GM18519 (cell line): ENCODE data around the gene PCDHGA10.
"Not testable (repeated sequence)": the region's sequence is repeated elsewhere in the genome, so short reads cannot be mapped to it uniquely, and the experiment has no call there.

Source experiments
- ATAC-seq: cut with Tn5 transposase; IDR thresholded peaks from one replicate; pipeline ENCODE4 v1.9.1; 2021; ENCODE audit warnings: mild to moderate bottlenecking, moderate library complexity; ENCODE audit not compliant: unreplicated experiment, low FRiP score

The PCDHGA10 gene

DNA sequence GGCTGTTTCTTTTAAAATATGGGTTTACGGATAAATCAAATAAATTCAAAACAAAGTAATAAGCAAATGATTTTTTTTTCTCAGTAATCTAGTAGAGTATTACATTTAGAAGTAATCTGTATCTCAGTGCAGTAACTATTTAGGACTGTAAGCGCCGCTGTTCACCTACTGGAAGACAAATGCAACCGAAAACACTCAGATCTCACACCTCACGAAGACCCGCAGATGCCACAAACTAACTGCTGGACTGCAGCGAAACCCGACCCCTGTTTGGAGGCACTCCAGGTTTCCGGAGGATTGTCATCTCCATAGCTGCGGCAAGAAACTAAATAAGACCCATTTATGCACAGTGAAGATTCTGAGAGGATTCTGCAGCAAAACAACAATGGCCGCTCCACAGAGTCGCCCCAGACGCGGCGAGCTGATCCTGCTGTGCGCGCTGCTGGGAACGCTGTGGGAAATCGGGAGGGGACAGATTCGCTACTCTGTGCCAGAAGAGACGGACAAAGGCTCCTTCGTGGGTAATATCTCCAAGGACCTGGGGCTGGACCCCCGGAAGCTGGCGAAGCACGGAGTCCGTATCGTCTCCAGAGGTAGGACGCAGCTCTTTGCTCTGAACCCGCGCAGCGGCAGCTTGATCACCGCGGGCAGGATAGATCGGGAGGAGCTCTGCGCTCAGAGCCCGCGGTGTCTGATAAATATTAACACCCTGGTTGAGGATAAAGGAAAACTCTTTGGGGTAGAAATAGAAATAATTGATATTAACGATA, 20.2 kb upstream of the PCDHGA10 start, which contains the start of gene PCDHGA8:
Gene PCDHGA8 (plus strand): TSS at position 205 of the 770 bp plus-strand sequence. CDS start 181 bp downstream, at position 386.
- ATAC-seq: no peak

- ATAC-seq: no peak
Measured at GRCh38 chr5:141393267-141393666, 19.5 kb upstream of the PCDHGA10 start.

DNA sequence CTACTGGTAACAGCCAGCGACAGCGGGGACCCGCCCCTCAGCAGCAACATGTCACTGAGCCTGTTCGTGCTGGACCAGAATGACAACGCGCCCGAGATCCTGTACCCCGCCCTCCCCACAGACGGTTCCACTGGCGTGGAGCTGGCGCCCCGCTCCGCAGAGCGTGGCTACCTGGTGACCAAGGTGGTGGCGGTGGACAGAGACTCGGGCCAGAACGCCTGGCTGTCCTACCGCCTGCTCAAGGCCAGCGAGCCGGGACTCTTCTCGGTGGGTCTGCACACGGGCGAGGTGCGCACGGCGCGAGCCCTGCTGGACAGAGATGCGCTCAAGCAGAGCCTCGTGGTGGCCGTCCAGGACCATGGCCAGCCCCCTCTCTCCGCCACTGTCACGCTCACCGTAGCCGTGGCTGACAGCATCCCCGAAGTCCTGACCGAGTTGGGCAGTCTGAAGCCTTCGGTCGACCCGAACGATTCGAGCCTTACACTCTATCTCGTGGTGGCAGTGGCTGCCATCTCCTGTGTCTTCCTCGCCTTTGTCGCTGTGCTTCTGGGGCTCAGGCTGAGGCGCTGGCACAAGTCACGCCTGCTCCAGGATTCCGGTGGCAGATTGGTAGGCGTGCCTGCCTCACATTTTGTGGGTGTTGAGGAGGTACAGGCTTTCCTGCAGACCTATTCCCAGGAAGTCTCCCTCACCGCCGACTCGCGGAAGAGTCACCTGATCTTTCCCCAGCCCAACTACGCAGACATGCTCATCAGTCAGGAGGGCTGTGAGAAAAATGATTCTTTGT, 18.2 kb upstream of the PCDHGA10 start:
- ATAC-seq: not testable (repeated sequence)

GRCh38 chr5:141397756-141398551, 14.8 kb upstream of the PCDHGA10 start, which contains the start of gene PCDHGB5:
Gene PCDHGB5 (plus strand): TSS chr5:141397947. CDS start chr5:141398128, 181 bp downstream.
- peak; percentile 92 for ATAC-seq

GRCh38 chr5:141398608-141399007, 14.2 kb upstream of the PCDHGA10 start:
- no peak for ATAC-seq

GRCh38 chr5:141399555-141400258, 13.1 kb upstream of the PCDHGA10 start:
- ATAC-seq: no peak

- no peak for ATAC-seq
Measured at GRCh38 chr5:141402553-141403243, 10.1 kb upstream of the PCDHGA10 start, which contains the start of gene PCDHGA9. Gene PCDHGA9 (plus strand): TSS chr5:141402778. CDS start chr5:141402953, 175 bp downstream.

DNA sequence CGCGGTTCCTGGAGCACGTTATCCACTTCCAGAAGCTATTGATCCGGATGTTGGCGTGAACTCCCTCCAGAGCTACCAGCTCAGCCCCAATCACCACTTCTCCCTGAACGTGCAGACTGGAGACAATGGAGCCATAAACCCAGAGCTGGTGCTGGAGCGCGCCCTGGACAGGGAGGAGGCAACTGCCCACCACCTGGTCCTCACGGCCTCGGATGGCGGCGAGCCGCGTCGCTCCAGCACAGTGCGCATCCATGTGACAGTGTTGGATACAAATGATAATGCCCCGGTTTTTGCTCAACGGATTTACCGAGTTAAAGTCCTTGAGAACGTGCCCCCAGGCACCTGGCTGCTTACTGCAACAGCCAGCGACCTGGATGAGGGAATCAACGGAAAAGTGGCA, 9.4 kb upstream of the PCDHGA10 start:
- no peak for ATAC-seq

GRCh38 chr5:141407790-141408505, 4.8 kb upstream of the PCDHGA10 start, which contains the start of gene PCDHGB6:
Gene PCDHGB6 (plus strand): TSS chr5:141408021. CDS start chr5:141408203, 182 bp downstream.
- ATAC-seq: not testable (repeated sequence)

- no peak for ATAC-seq
Measured at GRCh38 chr5:141409598-141410306, 3.0 kb upstream of the PCDHGA10 start.

GRCh38 chr5:141411575-141411974, 1.2 kb upstream of the PCDHGA10 start:
- ATAC-seq: no peak

GRCh38 chr5:141413540-141414069, 818 bp downstream of the PCDHGA10 start:
- ATAC-seq: no peak

- ATAC-seq: not testable (repeated sequence)
Measured at GRCh38 chr5:141414548-141415274, 1.9 kb downstream of the PCDHGA10 start.

DNA sequence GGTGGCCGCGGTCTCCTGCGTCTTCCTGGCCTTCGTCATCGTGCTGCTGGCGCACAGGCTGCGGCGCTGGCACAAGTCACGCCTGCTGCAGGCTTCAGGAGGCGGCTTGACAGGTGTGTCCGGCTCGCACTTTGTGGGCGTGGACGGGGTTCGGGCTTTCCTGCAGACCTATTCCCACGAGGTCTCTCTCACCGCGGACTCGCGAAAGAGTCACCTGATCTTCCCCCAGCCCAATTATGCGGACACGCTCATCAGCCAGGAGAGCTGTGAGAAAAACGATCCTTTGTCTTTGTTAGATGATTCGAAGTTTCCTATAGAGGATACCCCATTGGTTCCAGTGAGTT, 2.5 kb downstream of the PCDHGA10 start:
- ATAC-seq: not testable (repeated sequence)

GRCh38 chr5:141417494-141418172, 4.8 kb downstream of the PCDHGA10 start, which contains the start of gene PCDHGB7:
Gene PCDHGB7 (plus strand): TSS chr5:141417677. CDS start chr5:141417860, 183 bp downstream.
- peak; percentile 60 for ATAC-seq

DNA sequence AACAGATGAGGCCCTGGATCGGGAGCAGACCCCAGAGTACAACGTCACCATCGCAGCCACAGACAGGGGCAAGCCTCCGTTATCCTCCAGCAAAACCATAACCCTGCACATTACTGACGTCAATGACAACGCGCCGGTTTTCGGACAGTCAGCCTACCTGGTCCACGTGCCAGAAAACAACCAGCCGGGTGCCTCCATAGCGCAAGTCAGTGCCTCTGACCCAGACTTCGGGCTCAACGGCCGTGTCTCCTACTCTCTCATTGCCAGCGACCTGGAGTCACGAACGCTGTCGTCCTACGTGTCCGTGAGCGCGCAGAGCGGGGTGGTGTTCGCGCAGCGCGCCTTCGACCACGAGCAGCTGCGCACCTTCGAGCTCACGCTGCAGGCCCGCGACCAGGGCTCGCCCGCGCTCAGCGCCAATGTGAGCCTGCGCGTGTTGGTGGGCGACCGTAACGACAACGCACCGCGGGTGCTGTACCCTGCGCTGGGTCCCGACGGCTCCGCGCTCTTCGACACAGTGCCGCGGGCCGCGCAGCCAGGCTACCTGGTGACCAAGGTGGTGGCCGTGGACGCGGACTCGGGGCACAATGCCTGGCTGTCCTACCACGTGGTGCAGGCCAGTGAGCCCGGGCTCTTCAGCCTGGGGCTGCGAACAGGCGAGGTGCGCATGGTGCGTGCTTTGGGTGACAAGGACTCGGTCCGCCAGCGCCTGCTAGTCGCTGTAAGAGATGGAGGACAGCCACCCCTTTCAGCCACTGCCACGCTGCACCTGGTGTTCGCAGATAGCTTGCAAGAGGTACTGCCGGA, 6.5 kb downstream of the PCDHGA10 start:
- ATAC-seq: no peak
